GM20000 (cell line): ENCODE measurements around the gene POLA2.

Experiments used
- DNase-seq: peaks from one replicate; pipeline ENCODE4 v3.0.0; 2012; ENCODE audit warnings: low spot score
- CTCF ChIP-seq: IDR thresholded peaks from 2 replicates; pipeline ENCODE4 v1.5.1; 2012; ENCODE audit warnings: mild to moderate bottlenecking, control low read depth; ENCODE audit errors: extremely low read depth, missing control alignments

POLA2 gene

GRCh38 chr11:65298655-65299179 lies 37.0 kb downstream of the POLA2 start:
- TF ChIP-seq CTCF = no peak
- DNase-seq = no peak

- no peak for TF ChIP-seq CTCF
- no peak for DNase-seq
Observed at GRCh38 chr11:65300621-65301275, 39.0 kb downstream of the POLA2 start.

GRCh38 chr11:65301491-65302329 lies 39.9 kb downstream of the POLA2 start:
- no peak for DNase-seq
- TF ChIP-seq CTCF = no peak

GRCh38 chr11:65303555-65303954 lies 41.8 kb downstream of the POLA2 start:
- TF ChIP-seq CTCF = no peak
- no peak for DNase-seq

- TF ChIP-seq CTCF = no peak
- no peak for DNase-seq
Observed at GRCh38 chr11:65304110-65304509, 42.3 kb downstream of the POLA2 start.

GRCh38 chr11:65304613-65305012 lies 42.9 kb downstream of the POLA2 start:
- TF ChIP-seq CTCF = no peak
- no peak for DNase-seq
